Effector memory CD4-positive, alpha-beta T cell (primary cell): ENCODE data around the gene SNX21.
"Not testable (repeated sequence)": the region's sequence is repeated elsewhere in the genome, so short reads cannot be mapped to it uniquely, and the experiment has no call there.

Source experiments
- DNase-seq, 3 donors: peaks; one replicate each; pipeline ENCODE4 v3.0.0-alpha.2; 2020
- H3K27ac ChIP-seq: 2 replicates; pipeline ENCODE4 v1.7.0; 2013; ENCODE audit warnings: mild to moderate bottlenecking, low read length, moderate library complexity; ENCODE audit not compliant: insufficient read depth, poor library complexity, severe bottlenecking
- H3K27me3 ChIP-seq: replicated peaks from 2 replicates; pipeline ENCODE4 v1.7.0; 2013; ENCODE audit warnings: mild to moderate bottlenecking, low read length; ENCODE audit not compliant: insufficient read depth, control insufficient read depth, poor library complexity, severe bottlenecking
- H3K36me3 ChIP-seq: 2 replicates; pipeline ENCODE4 v1.7.0; 2013; ENCODE audit warnings: mild to moderate bottlenecking, low read length, moderate library complexity; ENCODE audit not compliant: control insufficient read depth, insufficient read depth
- H3K4me1 ChIP-seq: 2 replicates; pipeline ENCODE4 v1.7.0; 2013; ENCODE audit warnings: low read length, mild to moderate bottlenecking; ENCODE audit not compliant: control insufficient read depth, insufficient read depth, poor library complexity, severe bottlenecking
- H3K4me3 ChIP-seq: 2 replicates; pipeline ENCODE4 v1.7.0; 2013; ENCODE audit warnings: low read length, low read depth, mild to moderate bottlenecking; ENCODE audit not compliant: insufficient read depth, poor library complexity, severe bottlenecking
- H3K9me3 ChIP-seq: 2 replicates; pipeline ENCODE4 v1.7.0; 2013; ENCODE audit warnings: mild to moderate bottlenecking, low read length, moderate library complexity; ENCODE audit not compliant: control insufficient read depth
- total RNA-seq, 3 donors: gene quantifications; one replicate each; lab custom pipeline; 2026; lab: John Stamatoyannopoulos, UW

SNX21 gene
- 0.69 to 2.3 (median 2.0) reads per million in 3 donors for total RNA-seq

- Histone ChIP-seq H3K4me3 (peak within 1 kb of the TSS; percentile 70), H3K27ac (peak within 1 kb of the TSS; percentile 33), H3K4me1 (peaks cover 8% of the 10 kb centered on the region), H3K36me3 (no peaks in the 10 kb centered on the region), H3K27me3 (no peaks in the 10 kb centered on the region), H3K9me3 (no peaks in the 10 kb centered on the region)
- DNase-seq, result no peak
Measured at GRCh38 chr20:45833030-45833882, at the start of gene SNX21. SNX21 (plus strand) TSS chr20:45833799; CDS start chr20:45833920, 121 bp downstream.

- H3K27me3 ChIP-seq, result no peaks in the 10 kb centered on the region
- H3K9me3 ChIP-seq, result no peaks in the 10 kb centered on the region
- H3K36me3 ChIP-seq, result no peaks in the 10 kb centered on the region
- no peak for DNase-seq
- H3K4me3 ChIP-seq, result no peak overlapping the region
- peaks cover 10% of the 10 kb centered on the region for H3K4me1 ChIP-seq
- H3K27ac ChIP-seq, result no peak overlapping the region
Measured at GRCh38 chr20:45788351-45788750, 45.2 kb upstream of the SNX21 start.

- H3K9me3 ChIP-seq, result no peaks in the 10 kb centered on the region
- peaks cover 10% of the 10 kb centered on the region for H3K4me1 ChIP-seq
- no peaks in the 10 kb centered on the region for H3K27me3 ChIP-seq
- H3K4me3 ChIP-seq, result peak overlapping the region; percentile 99
- H3K36me3 ChIP-seq, result peaks cover 24% of the 10 kb centered on the region
- DNase-seq, result no peak
- peak overlapping the region; percentile 94 for H3K27ac ChIP-seq
Measured at GRCh38 chr20:45792317-45793118, 41.1 kb upstream of the SNX21 start.

GRCh38 chr20:45796337-45797065 lies 37.1 kb upstream of the SNX21 start:
- H3K36me3 ChIP-seq, result peaks cover 24% of the 10 kb centered on the region
- H3K27ac ChIP-seq, result no peak overlapping the region
- no peak overlapping the region for H3K4me3 ChIP-seq
- H3K4me1 ChIP-seq, result peaks cover 10% of the 10 kb centered on the region
- H3K27me3 ChIP-seq, result no peaks in the 10 kb centered on the region
- DNase-seq, result no peak
- H3K9me3 ChIP-seq, result no peaks in the 10 kb centered on the region

- H3K36me3 ChIP-seq, result peaks cover 33% of the 10 kb centered on the region
- not testable (repeated sequence) for DNase-seq
Measured at GRCh38 chr20:45797510-45797909, 36.1 kb upstream of the SNX21 start.

GRCh38 chr20:45797955-45798354 lies 35.6 kb upstream of the SNX21 start:
- peaks cover 37% of the 10 kb centered on the region for H3K36me3 ChIP-seq
- H3K27me3 ChIP-seq, H3K27ac ChIP-seq, H3K4me3 ChIP-seq, DNase-seq, H3K4me1 ChIP-seq, H3K9me3 ChIP-seq: not testable (repeated sequence)

More at GRCh38 chr20:45797510-45797909, 36.1 kb upstream of the SNX21 start:
- H3K27me3 ChIP-seq, H3K27ac ChIP-seq, H3K9me3 ChIP-seq, H3K4me3 ChIP-seq, H3K4me1 ChIP-seq: not testable (repeated sequence)

- H3K27me3 ChIP-seq, result no peaks in the 10 kb centered on the region
- H3K4me1 ChIP-seq, result no peaks in the 10 kb centered on the region
- no peaks in the 10 kb centered on the region for H3K9me3 ChIP-seq
- H3K27ac ChIP-seq, result no peak overlapping the region
- H3K36me3 ChIP-seq, result peaks cover 47% of the 10 kb centered on the region
- peak; percentile 25 to 40 (median 26) for DNase-seq
- H3K4me3 ChIP-seq, result no peak overlapping the region
Measured at GRCh38 chr20:45798935-45799642, 34.5 kb upstream of the SNX21 start.

- no peaks in the 10 kb centered on the region for H3K27me3 ChIP-seq
- no peaks in the 10 kb centered on the region for H3K4me1 ChIP-seq
- no peaks in the 10 kb centered on the region for H3K9me3 ChIP-seq
- H3K4me3 ChIP-seq, result no peak overlapping the region
- DNase-seq, result no peak
- no peak overlapping the region for H3K27ac ChIP-seq
- H3K36me3 ChIP-seq, result peaks cover 47% of the 10 kb centered on the region
Measured at GRCh38 chr20:45801851-45802250, 31.7 kb upstream of the SNX21 start.

GRCh38 chr20:45810191-45810970 lies 23.2 kb upstream of the SNX21 start:
- H3K9me3 ChIP-seq, result no peaks in the 10 kb centered on the region
- peaks cover 41% of the 10 kb centered on the region for H3K36me3 ChIP-seq
- peaks cover 7% of the 10 kb centered on the region for H3K4me1 ChIP-seq
- no peaks in the 10 kb centered on the region for H3K27me3 ChIP-seq
- no peak for DNase-seq
- no peak overlapping the region for H3K4me3 ChIP-seq
- no peak overlapping the region for H3K27ac ChIP-seq
